HepG2 (cell line): ENCODE measurements around the gene TMC2. TPM values are rescaled to one million over a fixed set of nuclear protein-coding genes. Genes with fewer than 3 reads are reported as not detected.

Experiments
- AGO2 ChIP-seq: fragments of 200-400 bp; formaldehyde crosslinking; optimal IDR thresholded peaks from 2 replicates; pipeline ENCODE3; 2017; ENCODE audit warnings: mild to moderate bottlenecking, low read depth, low read length, moderate library complexity
- ATM ChIP-seq: fragments of 450-650 bp; IDR thresholded peaks from 2 replicates; pipeline ENCODE4 v1.7.1; 2017; ENCODE audit warnings: mild to moderate bottlenecking, borderline replicate concordance
- ATRX ChIP-seq: sonication (generic); formaldehyde crosslinking; IDR thresholded peaks from 2 replicates; pipeline ENCODE4 v1.4.0; 2020; ENCODE audit warnings: missing genetic modification reagents, borderline replicate concordance
- CREM ChIP-seq, 2 experiments: sonication (generic) in 1 of 2; formaldehyde crosslinking in 1 of 2; IDR thresholded peaks; 2 replicates each; pipeline versions ENCODE4 v1.4.0 to v1.6.1; 2016 to 2020; ENCODE audit warnings: antibody characterized with exemption in 1 of 2, mild to moderate bottlenecking in 1 of 2, missing genetic modification reagents in 1 of 2
- DMAP1 ChIP-seq: IDR thresholded peaks from 2 replicates; pipeline ENCODE4 v1.6.1; 2016
- DMTF1 ChIP-seq: sonication (generic); formaldehyde crosslinking; IDR thresholded peaks from 2 replicates; pipeline ENCODE4 v1.4.0; 2020; ENCODE audit warnings: mild to moderate bottlenecking, missing genetic modification reagents
- FOSL1 ChIP-seq: sonication (generic); formaldehyde crosslinking; IDR thresholded peaks from 2 replicates; pipeline ENCODE4 v1.9.0; 2021; ENCODE audit warnings: missing genetic modification reagents, borderline replicate concordance
- FOXK2 ChIP-seq: fragments of 450-650 bp; IDR thresholded peaks from 2 replicates; pipeline ENCODE4 v1.6.1; 2016
- GATAD2A ChIP-seq: IDR thresholded peaks from 2 replicates; pipeline ENCODE4 v1.6.1; 2016
- IRF1 ChIP-seq: sonication (generic); formaldehyde crosslinking; IDR thresholded peaks from 2 replicates; pipeline ENCODE4 v1.4.0; 2020; ENCODE audit warnings: low read depth, mild to moderate bottlenecking, missing genetic modification reagents
- MED13 ChIP-seq: sonication (generic); formaldehyde crosslinking; IDR thresholded peaks from 2 replicates; pipeline ENCODE4 v1.5.0; 2020; ENCODE audit warnings: missing genetic modification reagents
- RNF219 ChIP-seq: sonication (generic); formaldehyde crosslinking; IDR thresholded peaks from 2 replicates; pipeline ENCODE4 v1.5.0; 2020; ENCODE audit warnings: mild to moderate bottlenecking, missing genetic modification reagents
- SAFB2 ChIP-seq: sonication (generic); formaldehyde crosslinking; IDR thresholded peaks from 2 replicates; pipeline ENCODE4 v1.5.1; 2020; ENCODE audit warnings: missing genetic modification reagents, low read depth, mild to moderate bottlenecking, borderline replicate concordance
- SALL2 ChIP-seq: sonication (generic); formaldehyde crosslinking; IDR thresholded peaks from 2 replicates; pipeline ENCODE4 v1.8.1; 2023; ENCODE audit warnings: mild to moderate bottlenecking, missing genetic modification reagents, inconsistent platforms
- SNRNP70 ChIP-seq: fragments of 200-400 bp; formaldehyde crosslinking; IDR thresholded peaks from 2 replicates; pipeline ENCODE4 v1.6.1; 2017; ENCODE audit warnings: mild to moderate bottlenecking, low read depth, low read length, moderate library complexity
- SP1 ChIP-seq, 2 experiments: fragments of 450-650 bp in 1 of 2; sonication (generic) in 1 of 2; formaldehyde crosslinking in 1 of 2; IDR thresholded peaks; 2 replicates each; pipeline versions ENCODE4 v1.4.0 to v1.6.1; 2016 to 2020; ENCODE audit warnings: missing genetic modification reagents in 1 of 2
- TARDBP ChIP-seq: sonication (generic); formaldehyde crosslinking; IDR thresholded peaks from 2 replicates; pipeline ENCODE4 v1.8.0; 2022; ENCODE audit warnings: mild to moderate bottlenecking, missing genetic modification reagents
- TEAD3 ChIP-seq: optimal IDR thresholded peaks from 2 replicates; pipeline ENCODE3; 2016; ENCODE audit warnings: borderline replicate concordance
- TEF ChIP-seq: sonication (generic); formaldehyde crosslinking; IDR thresholded peaks from 2 replicates; pipeline ENCODE4 v1.5.0; 2020; ENCODE audit warnings: missing genetic modification reagents
- TOPORS ChIP-seq: sonication (generic); formaldehyde crosslinking; IDR thresholded peaks from 2 replicates; pipeline ENCODE4 v1.8.0; 2023; ENCODE audit warnings: mild to moderate bottlenecking, missing genetic modification reagents
- ZNF282 ChIP-seq: fragments of 450-650 bp; IDR thresholded peaks from 2 replicates; pipeline ENCODE4 v1.6.1; 2018; ENCODE audit not compliant: partially characterized antibody
- ZNF382 ChIP-seq: sonication (generic); formaldehyde crosslinking; IDR thresholded peaks from 2 replicates; pipeline ENCODE4 v1.5.0; 2020; ENCODE audit warnings: missing genetic modification reagents, mild to moderate bottlenecking, borderline replicate concordance
- ZNF562 ChIP-seq: sonication (generic); formaldehyde crosslinking; IDR thresholded peaks from 2 replicates; pipeline ENCODE4 v1.8.0; 2022; ENCODE audit warnings: missing genetic modification reagents, borderline replicate concordance
- ZNF572 ChIP-seq: sonication (generic); formaldehyde crosslinking; IDR thresholded peaks from 2 replicates; pipeline ENCODE4 v1.5.1; 2020; ENCODE audit warnings: mild to moderate bottlenecking, missing genetic modification reagents
- polyA plus RNA-seq, 8 experiments: library from polyadenylated mRNA; depleted of rRNA in 3 of 8; stranded (reverse) in 7 of 8; unstranded in 1 of 8; fragments of >200 nt; fragmentation: Illumina TruSeq in 4 of 8; extraction: Trizol in 4 of 8; gene quantifications; 2 replicates each; pipeline versions ENCODE4 v1.2.1 to v1.2.3, GENCODE V29; 2011 to 2016; ENCODE audit warnings: low read depth in 4 of 8, missing spikeins in 1 of 8, mixed read lengths in 1 of 8; ENCODE audit not compliant: insufficient read depth in 1 of 8
- total RNA-seq, 5 experiments: library from RNA; depleted of rRNA; stranded (reverse); fragments of >200 nt; fragmentation: Illumina TruSeq; extraction: Trizol; gene quantifications; 2 replicates each; pipeline ENCODE4 v1.2.3, GENCODE V29; 2016; ENCODE audit warnings: low read depth in 1 of 5

The TMC2 gene
- total and polyA plus RNA-seq, 2 of the 13 experiments (the other 11 are each of a cell fraction or from before 2014, with no cell fraction given), result not detected

GRCh38 chr20:2523919-2524708 is 12.3 kb upstream of the TMC2 start (continued):
- TF ChIP-seq DMAP1 (CRISPR knock-in tag), result no peak; the same call in 1 of the 2 replicates
- no peak for TF ChIP-seq RNF219 (CRISPR knock-in tag)
- TF ChIP-seq AGO2, result no peak
- TF ChIP-seq ATM, result no peak
- TF ChIP-seq SP1 (IDR thresholded peaks at IDR 0.05), result no peak
- TF ChIP-seq SP1 (CRISPR knock-in tag; IDR thresholded peaks at IDR 0.05), result no peak
- TF ChIP-seq GATAD2A (CRISPR knock-in tag), result peak; percentile 71
- peak; percentile 75; the same call in 1 of the 2 replicates for TF ChIP-seq IRF1
- TF ChIP-seq TEF, result no peak
- no peak for TF ChIP-seq ATRX
- no peak for TF ChIP-seq FOSL1 (CRISPR knock-in tag)
- TF ChIP-seq ZNF562 (CRISPR knock-in tag), result no peak
- TF ChIP-seq ZNF282, result no peak
- TF ChIP-seq SNRNP70, result no peak
- no peak for TF ChIP-seq FOXK2
- TF ChIP-seq ZNF572 (CRISPR knock-in tag), result 0 out of 2 replicates have a peak, but pooled peaks have one; percentile 34
- TF ChIP-seq MED13 (CRISPR knock-in tag), result no peak
- no peak for TF ChIP-seq CREM (IDR thresholded peaks at IDR 0.05)
- TF ChIP-seq CREM (CRISPR knock-in tag; IDR thresholded peaks at IDR 0.05), result no peak
- no peak for TF ChIP-seq ZNF382 (CRISPR knock-in tag)
- TF ChIP-seq TARDBP (CRISPR knock-in tag), result peak; percentile 59; the same call in 1 of the 2 replicates
- TF ChIP-seq SAFB2 (CRISPR knock-in tag), result no peak; the same call in 1 of the 2 replicates
- TF ChIP-seq TEAD3 (CRISPR knock-in tag), result no peak
- TF ChIP-seq SALL2, result no peak
- TF ChIP-seq TOPORS (CRISPR knock-in tag), result 0 out of 2 replicates have a peak, but pooled peaks have one; percentile 37
- TF ChIP-seq DMTF1 (CRISPR knock-in tag), result no peak
